Endometrial microvascular endothelial cells (primary cell): Measurements from ENCODE around the gene AXIN2. TPM values are rescaled to one million over a fixed set of nuclear protein-coding genes. Genes with fewer than 3 reads are reported as not detected.

Source experiments
- in situ Hi-C: cut with HindIII; loops from 2 replicates; pipeline ENCODE4 v1.10.0; 2017; ENCODE audit warnings: low sequenced_read_pairs, low pct_unique_long_range_greater_than_20kb; ENCODE audit errors: inconsistent ontology term
- total RNA-seq: library from RNA; depleted of rRNA; stranded (reverse); fragments of >200 nt; gene quantifications from one replicate; pipeline ENCODE4 v1.2.3, GENCODE V29; 2015; ENCODE audit errors: inconsistent ontology term

AXIN2 gene
- total RNA-seq, 1 donor from 2014 or later = 2.1 TPM

DNA sequence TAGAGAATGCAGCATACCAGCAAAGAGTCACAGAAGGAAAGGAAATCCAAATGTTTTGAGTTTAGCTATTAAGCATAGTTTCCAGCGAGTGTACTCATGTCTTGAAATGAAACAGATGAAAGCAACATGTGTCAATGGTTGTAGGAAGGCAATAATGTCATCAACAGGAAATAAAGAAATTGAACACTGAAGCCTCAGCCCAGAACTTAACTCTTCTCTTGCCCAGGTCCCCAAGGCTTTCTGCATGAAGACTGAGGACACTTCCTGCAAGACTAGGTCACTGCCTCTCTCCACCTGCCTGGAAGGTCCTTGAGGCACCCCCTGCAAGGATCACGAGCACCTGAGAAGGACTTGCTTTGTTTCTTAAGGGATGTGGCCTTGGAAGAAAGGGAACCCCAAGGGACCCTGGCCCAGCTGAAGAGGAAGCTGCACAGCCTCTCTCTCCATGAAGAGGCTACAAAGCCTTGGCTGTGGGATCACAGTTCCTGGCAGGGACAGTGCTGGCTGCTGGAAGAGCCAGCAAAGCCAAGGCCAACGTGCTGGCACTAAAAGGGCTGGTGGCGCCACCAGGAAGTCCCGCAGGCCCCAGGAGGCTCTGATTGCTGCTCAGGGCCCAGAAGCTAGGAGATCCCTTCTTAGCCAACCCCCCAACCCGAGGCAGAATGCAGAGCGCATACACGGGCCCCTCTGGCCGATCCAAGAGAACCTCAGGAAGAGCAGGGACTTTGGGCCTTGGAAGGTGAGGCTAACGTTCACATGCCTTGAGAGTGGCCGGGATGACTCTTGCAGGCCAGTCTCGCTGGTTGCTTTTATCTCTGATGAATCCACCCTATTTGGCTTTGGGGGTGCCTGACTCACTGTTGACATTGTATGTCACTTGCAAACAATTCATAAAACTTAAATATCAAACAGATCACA, 23.4 kb upstream of the AXIN2 start:
- in situ Hi-C loops = no loop called here

DNA sequence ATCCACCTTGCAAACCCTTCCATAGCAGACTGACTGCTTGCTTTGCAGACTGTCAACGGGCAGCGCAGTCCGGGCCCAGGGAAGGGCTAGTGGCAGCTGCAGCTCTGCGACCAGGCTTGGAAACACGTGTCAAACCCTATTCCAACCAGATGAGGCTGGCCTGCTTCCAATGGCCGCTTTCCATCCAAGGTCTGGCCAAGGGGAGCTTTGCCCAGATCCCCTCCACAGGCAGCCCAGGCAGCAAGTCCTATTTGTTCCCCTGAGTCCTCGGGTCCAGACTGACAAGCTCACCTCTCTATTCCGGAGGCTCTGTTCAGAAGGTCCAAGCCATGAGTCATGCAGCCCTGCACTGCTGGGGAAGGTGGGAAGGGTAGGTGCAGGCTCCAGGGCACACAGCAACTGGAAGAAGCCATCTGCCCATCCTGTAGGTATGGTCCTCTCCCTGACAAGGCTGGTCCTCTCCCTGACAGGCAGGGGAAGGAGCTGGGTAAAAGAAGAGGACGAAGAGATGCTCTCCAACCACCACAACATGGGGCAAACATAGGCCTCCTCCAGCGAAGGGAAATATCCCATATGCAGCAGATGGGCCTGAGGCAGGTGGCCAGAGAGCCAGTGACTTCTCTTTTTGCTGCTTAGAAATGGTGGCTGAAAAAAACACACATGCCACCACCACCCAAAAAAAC, 22.6 kb upstream of the AXIN2 start:
- in situ Hi-C loops = no loop called here

- in situ Hi-C loops = no loop called here
Observed at GRCh38 chr17:65576939-65577338, 15.5 kb upstream of the AXIN2 start.

DNA sequence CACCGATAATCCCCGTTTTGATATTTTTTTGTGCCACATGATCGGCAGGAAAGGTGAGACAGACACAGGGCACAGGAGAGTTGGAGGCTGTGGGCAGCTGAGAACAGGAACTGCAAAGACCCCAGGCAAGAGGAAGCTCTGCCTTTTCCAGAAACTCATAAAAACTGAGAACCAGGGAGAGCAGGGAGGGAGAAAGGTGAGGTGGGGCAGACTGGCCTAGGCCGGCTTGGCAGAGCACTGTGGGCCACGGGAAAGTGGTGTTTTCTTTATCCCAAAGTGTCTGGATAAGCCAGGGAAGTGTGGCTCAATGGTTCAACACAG, 11.8 kb upstream of the AXIN2 start:
- in situ Hi-C loops = no loop called here

- in situ Hi-C loops = no loop called here
Observed at GRCh38 chr17:65572581-65573281, 11.3 kb upstream of the AXIN2 start.

DNA sequence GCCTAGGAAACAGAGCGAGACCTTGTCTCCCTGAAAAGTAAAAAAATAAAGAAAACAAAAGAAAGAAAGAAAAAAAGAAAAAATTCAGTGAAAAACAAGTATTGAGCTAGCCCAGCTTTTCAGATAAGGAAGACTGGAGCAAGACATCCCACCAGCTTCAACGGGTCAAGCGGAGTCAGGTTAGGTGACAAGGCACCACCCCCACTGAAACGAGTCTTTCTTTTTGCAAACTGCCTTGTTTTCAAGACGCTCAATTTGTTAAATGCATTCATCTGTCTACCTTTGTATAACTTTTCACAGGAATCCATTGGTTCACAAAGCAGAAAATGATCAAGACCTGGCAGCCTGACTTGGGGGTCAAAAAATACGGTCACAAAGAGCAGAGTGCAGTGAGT, 10.7 kb upstream of the AXIN2 start:
- in situ Hi-C loops = no loop called here

GRCh38 chr17:65568918-65569317, 7.5 kb upstream of the AXIN2 start:
- in situ Hi-C loops = no loop called here

GRCh38 chr17:65567566-65567965, 6.1 kb upstream of the AXIN2 start:
- in situ Hi-C loops = no loop called here

DNA sequence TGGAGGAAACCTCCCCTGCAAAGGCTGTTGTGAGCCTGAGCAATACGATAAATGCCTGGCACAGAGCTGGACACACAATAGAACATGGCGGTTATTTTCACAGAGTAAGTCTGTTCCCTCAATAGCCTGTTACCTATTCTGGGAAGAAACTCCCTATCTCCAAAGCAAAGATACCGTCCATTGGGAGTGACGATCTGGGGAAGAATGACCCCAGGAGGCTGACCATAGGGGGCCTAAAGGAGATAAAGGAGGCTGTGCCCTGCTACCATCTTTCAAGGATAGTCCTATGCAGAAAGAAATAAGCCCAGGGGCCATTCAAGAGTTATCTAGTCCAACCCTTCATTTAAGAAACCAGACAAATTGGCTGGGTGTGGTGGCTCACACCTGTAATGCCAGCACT, 4.1 kb upstream of the AXIN2 start:
- in situ Hi-C loops = no loop called here

DNA sequence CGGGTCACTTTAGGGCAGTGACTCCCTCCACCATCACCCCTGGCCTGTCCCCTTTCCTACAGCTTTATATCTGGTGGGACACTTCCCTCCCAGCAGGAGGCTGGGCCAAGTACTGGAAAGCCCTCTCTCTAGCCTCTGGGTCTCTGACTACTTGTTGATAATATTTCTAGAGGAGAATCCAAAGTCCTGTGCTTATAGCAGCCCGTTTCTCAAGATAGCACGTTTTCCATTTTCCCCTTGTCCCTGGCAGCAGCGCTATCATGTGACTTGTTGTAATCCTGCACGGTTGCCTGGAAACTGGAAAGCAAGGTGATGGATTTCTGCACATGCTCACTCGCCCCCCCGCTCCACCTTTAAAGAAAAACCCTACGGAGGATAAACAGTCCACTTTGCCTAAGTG, 3.3 kb upstream of the AXIN2 start:
- in situ Hi-C loops = no loop called here

GRCh38 chr17:65562206-65562531, 721 bp upstream of the AXIN2 start:
- in situ Hi-C loops = no loop called here

- in situ Hi-C loops = no loop called here
Observed at GRCh38 chr17:65560628-65561451, 608 bp downstream of the AXIN2 start.

DNA sequence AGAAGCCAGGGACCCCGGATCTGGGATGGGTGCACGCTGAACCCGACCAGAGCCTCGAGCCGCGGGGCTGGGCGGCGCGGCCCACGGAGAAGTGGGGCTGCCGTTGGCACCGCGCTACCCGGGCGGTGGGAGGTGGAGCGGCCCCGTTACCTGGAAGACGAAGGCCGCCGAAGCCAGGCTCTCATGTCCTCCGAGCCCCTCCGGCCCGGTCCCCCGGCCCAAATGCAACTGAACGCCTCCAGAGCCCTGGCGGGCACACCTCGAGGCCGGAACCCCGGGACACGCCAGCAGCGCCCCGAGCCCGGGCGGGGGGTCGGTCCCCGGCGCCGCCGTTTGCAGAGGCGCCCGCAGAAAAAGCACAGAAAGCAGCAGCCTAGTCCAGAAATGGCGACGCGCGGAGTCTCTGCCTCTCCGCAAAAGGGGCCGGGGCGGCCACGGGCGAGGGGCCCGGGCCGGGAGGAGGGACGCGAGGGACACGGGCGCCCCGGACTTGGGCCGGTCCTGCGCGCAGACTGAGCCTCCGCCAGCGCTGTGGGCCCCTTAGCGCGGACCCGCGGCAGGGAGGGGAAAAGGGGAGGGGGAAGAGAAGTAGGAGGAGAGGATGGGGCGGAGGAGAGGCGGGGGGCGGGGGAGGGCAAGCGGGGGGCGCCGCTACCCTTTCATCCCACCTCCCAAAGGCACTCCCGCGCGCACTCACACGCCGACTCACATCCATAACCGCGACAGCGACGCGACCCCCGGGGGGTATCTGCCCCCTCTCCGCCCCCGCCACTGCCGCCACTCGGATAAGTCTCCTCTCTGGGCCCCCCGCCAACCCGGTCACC, 1.4 kb downstream of the AXIN2 start:
- in situ Hi-C loops = no loop called here

GRCh38 chr17:65559461-65559803, 2.0 kb downstream of the AXIN2 start:
- in situ Hi-C loops = no loop called here

DNA sequence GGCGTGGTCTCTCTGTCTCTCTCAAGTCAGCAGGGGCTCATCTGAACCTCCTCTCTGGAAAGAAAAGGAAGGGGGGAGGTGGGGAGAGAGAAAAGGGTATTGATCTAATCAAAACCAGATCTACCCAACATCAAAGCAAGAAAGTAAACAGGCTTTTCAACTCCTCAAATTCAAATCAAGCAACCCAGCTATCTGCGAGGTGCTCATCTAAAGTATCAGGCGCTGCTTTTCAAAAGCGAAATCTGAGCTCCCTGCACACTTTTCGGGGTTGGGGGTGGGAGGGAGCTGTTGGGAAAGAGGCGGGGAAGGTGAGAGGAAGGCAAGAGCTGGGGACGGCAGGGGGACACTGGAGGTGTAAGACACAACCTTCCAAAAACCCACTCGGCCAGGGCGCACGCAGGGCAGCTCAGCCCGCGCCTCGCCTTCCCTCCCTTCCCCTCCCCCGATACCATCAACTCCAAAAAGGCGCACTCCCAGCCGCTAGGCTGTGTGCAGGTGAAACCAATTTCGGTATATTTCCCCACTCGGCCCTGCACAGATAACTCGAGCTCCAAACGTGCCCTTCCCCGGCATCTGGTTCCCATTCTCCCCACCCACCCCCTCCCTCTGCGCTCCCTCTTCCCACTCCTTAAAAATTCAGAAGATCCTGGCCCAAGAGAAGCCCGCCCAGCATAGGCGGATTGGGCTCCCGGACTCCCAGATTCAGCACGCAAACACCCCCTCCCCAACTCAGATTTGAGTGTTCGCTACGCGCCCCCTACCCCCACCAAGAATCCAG, 2.6 kb downstream of the AXIN2 start:
- in situ Hi-C loops = no loop called here

GRCh38 chr17:65558311-65558682, 3.2 kb downstream of the AXIN2 start:
- in situ Hi-C loops = no loop called here

DNA sequence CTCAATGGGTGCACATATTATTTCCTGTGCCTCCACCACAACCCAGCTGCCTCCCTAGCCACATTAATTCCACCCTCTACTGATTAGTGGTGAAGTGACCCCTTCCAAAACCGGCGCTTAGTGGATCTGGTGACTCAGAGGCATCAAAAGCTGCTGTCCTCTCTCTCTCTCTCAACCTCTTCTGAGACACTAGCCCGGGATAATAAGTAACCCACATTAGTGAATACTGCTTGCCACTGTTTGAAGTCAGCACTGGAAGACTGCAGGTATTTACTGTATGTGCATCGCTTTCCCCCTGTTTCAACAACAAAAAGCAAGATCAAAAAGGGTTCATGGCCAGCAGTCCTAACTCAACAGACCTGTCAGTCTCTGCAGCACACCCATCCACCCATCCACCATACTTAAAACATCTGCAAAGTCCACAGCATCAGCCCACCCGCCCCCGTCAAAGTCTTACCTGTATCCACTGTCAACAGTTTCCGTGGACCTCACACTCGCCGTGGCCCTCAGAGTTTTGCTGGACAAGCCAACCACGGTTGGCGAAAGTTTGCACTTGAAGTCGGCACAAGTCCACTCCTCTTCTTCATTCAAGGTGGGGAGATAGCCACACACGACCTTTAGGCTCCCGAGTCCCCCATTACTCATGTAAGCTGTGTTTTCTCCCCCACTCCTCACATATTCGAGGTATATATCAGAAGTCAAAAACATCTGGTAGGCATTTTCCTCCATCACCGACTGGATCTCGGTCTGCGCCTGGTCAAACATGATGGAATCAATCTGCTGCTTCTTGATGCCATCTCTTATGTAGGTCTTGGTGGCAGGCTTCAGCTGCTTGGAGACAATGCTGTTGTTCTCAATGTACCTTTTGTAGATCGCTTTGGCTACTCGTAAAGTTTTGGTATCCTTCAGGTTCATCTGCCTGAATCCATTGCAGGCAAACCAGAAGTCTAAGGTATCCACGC, 3.8 kb downstream of the AXIN2 start:
- in situ Hi-C loops = no loop called here
